Loucy (cell line): ENCODE measurements around the gene LBHD2.
"Not testable (repeated sequence)": the region's sequence is repeated elsewhere in the genome, so short reads cannot be mapped to it uniquely, and the experiment has no call there.

Experiments used
- H2AFZ ChIP-seq: fragments of 200-600 bp; sonication (generic); 2 replicates; pipeline ENCODE4 v1.6.0; 2016; ENCODE audit warnings: antibody characterized with exemption, mild to moderate bottlenecking, low read length, moderate library complexity
- H3F3A ChIP-seq: fragments of 200-600 bp; 2 replicates; pipeline ENCODE4 v1.6.0; 2016; ENCODE audit warnings: antibody characterized with exemption, low read depth, mild to moderate bottlenecking
- H3K27me3 ChIP-seq: fragments of 200-600 bp; sonication (generic); 2 replicates; pipeline ENCODE4 v1.6.1; 2014; ENCODE audit warnings: low read length, mild to moderate bottlenecking; ENCODE audit not compliant: insufficient read depth, poor library complexity, severe bottlenecking
- H3K36me3 ChIP-seq: fragments of 200-600 bp; sonication (generic); 2 replicates; pipeline ENCODE4 v1.6.1; 2016; ENCODE audit warnings: low read length; ENCODE audit not compliant: insufficient read depth
- H3K4me1 ChIP-seq: fragments of 200-600 bp; sonication (generic); 2 replicates; pipeline ENCODE4 v1.5.1; 2014; ENCODE audit warnings: low read length, mild to moderate bottlenecking; ENCODE audit not compliant: insufficient read depth, poor library complexity, severe bottlenecking
- H3K4me2 ChIP-seq: fragments of 200-600 bp; sonication (generic); 2 replicates; pipeline ENCODE4 v1.6.0; 2014; ENCODE audit warnings: antibody characterized with exemption, low read length, low read depth, mild to moderate bottlenecking; ENCODE audit not compliant: poor library complexity, severe bottlenecking
- H3K4me3 ChIP-seq: fragments of 200-600 bp; sonication (generic); 2 replicates; pipeline ENCODE4 v1.5.1; 2014; ENCODE audit warnings: low read length, mild to moderate bottlenecking, mixed read lengths; ENCODE audit not compliant: poor library complexity, severe bottlenecking
- H3K79me2 ChIP-seq: fragments of 200-600 bp; sonication (generic); 2 replicates; pipeline ENCODE4 v1.6.1; 2014; ENCODE audit warnings: low read length; ENCODE audit not compliant: insufficient read depth
- H3K9ac ChIP-seq: fragments of 200-600 bp; sonication (generic); 2 replicates; pipeline ENCODE4 v1.6.0; 2014; ENCODE audit warnings: mild to moderate bottlenecking, low read depth, low read length, moderate library complexity; ENCODE audit not compliant: poor library complexity, severe bottlenecking
- H3K9me2 ChIP-seq: fragments of 200-600 bp; sonication (generic); replicated peaks from 2 replicates; pipeline ENCODE4 v1.6.1; 2016; ENCODE audit warnings: low read depth, low read length, mixed read lengths
- H3K9me3 ChIP-seq: fragments of 200-600 bp; sonication (generic); 2 replicates; pipeline ENCODE4 v1.6.1; 2014; ENCODE audit warnings: mild to moderate bottlenecking, antibody characterized with exemption, low read length, low read depth; ENCODE audit not compliant: insufficient read depth
- H4K20me1 ChIP-seq: fragments of 200-600 bp; sonication (generic); 2 replicates; pipeline ENCODE4 v1.6.0; 2014; ENCODE audit warnings: antibody characterized with exemption, low read length, mild to moderate bottlenecking; ENCODE audit not compliant: insufficient read depth, poor library complexity, severe bottlenecking
- CTCF ChIP-seq: fragments of 200-600 bp; sonication (generic); conservative IDR thresholded peaks from 2 replicates; pipeline ENCODE4 v1.5.1; 2014; ENCODE audit warnings: mild to moderate bottlenecking, antibody characterized with exemption, low read length
- EZH2phosphoT487 ChIP-seq: fragments of 200-600 bp; IDR thresholded peaks from 2 replicates; pipeline ENCODE4 v1.6.1; 2018; ENCODE audit warnings: antibody characterized with exemption, mild to moderate bottlenecking, moderate library complexity, borderline replicate concordance

Gene LBHD2

GRCh38 chr14:103118663-103119404 lies 34.8 kb downstream of the LBHD2 start:
- H3K36me3 ChIP-seq, result no peaks in the 10 kb centered on the region

GRCh38 chr14:103119527-103119926 lies 35.5 kb downstream of the LBHD2 start:
- not testable (repeated sequence) for H3K4me2 ChIP-seq, H3K4me3 ChIP-seq, H3K9me2 ChIP-seq, H3K9ac ChIP-seq, H3K27me3 ChIP-seq, H3K36me3 ChIP-seq, H3K9me3 ChIP-seq, H3F3A ChIP-seq, H4K20me1 ChIP-seq, H3K4me1 ChIP-seq, H2AFZ ChIP-seq, H3K79me2 ChIP-seq

More at GRCh38 chr14:103118663-103119404, 34.8 kb downstream of the LBHD2 start:
- Histone ChIP-seq H3K4me3 (no peak overlapping the region), H3K27me3 (no peaks in the 10 kb centered on the region), H2AFZ (no peak overlapping the region), H3K9ac (no peak overlapping the region), H3F3A (no peaks in the 10 kb centered on the region), H3K9me2 (no peaks in the 10 kb centered on the region), H4K20me1 (no peaks in the 10 kb centered on the region), H3K9me3 (no peaks in the 10 kb centered on the region), H3K4me1 (no peaks in the 10 kb centered on the region), H3K4me2 (no peak overlapping the region), H3K79me2 (no peaks in the 10 kb centered on the region)
- TF ChIP-seq CTCF, result no peak
- TF ChIP-seq EZH2phosphoT487, result no peak

GRCh38 chr14:103121121-103121845 lies 37.3 kb downstream of the LBHD2 start:
- Histone ChIP-seq H2AFZ (no peak overlapping the region), H3K4me2 (no peak overlapping the region), H3K36me3 (no peaks in the 10 kb centered on the region), H3F3A (no peaks in the 10 kb centered on the region), H3K4me3 (no peak overlapping the region), H3K9me3 (no peaks in the 10 kb centered on the region), H3K27me3 (no peaks in the 10 kb centered on the region), H3K79me2 (no peaks in the 10 kb centered on the region), H3K9ac (no peak overlapping the region), H3K9me2 (no peaks in the 10 kb centered on the region), H3K4me1 (no peaks in the 10 kb centered on the region), H4K20me1 (no peaks in the 10 kb centered on the region)
- TF ChIP-seq EZH2phosphoT487 (no peak), CTCF (no peak)
